Retina (tissue), 1 donor: ENCODE measurements around the gene SLC39A11.
A peak's percentile ranks its signal among the peaks of the same experiment; 100 is the strongest.
"Not testable (repeated sequence)": the region's sequence is repeated elsewhere in the genome, so short reads cannot be mapped to it uniquely, and the experiment has no call there.

Experiments used
- DNase-seq: peaks from one replicate; pipeline ENCODE4 v3.0.0-alpha.2; 2016

SLC39A11 gene

DNA sequence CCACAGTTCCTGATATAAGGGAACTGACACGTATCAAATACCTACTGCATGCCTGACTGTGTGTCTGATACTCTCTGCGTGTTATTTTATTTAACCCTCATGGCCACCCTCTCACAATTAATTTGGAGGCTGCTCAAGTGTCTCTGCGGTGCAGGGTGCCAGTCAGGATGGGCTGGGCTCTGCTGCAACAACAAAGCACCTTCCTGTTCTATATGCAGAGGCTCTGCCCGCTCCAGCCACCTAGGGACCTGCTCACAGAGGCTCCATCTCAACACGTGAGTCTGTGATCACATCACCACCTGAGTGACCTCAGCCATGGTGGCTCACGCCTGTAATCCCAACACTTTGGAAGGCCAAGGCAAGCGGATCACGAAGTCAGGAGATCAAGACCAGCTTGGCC lies 87.1 kb downstream of the SLC39A11 start:
- DNase-seq = no peak

DNA sequence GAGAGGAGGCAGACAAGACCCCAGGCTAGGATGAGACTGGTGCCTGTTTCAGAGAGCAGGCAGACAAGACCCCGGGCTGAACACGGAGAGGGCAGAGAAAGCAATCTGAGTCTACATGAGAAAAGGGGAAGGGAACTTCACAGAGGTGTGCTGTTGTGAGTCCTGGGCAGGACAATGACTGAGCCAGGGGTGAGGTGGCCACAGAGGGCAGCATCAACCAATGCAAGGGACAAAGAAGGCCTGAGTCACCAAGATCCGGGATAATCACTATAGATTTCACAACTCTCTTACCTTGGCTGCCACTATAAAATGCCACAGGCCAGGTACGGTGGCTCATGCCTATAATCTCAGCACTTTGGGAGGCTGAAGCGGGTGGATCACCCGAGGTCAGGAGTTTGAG lies 89.0 kb downstream of the SLC39A11 start:
- DNase-seq = no peak

DNA sequence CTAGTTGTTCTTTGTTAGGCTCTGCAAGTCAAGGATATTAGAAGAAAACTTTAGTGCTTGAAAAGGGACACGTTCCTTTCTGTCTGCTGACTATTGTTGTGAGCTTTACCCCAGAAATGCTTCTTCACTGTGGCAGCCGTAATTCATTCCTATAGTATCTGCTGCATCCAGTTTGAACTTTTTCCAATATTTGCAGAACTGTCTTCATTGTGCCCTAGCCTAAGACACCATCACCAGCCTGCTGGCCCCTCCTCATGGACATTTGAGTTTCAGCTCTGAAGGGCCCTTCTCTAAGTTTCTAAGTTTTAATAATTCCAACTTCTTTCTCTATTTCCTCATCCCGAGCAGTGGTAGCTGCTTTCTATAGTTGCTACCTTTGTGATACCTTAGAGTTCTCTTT lies 91.7 kb downstream of the SLC39A11 start:
- DNase-seq = no peak

DNA sequence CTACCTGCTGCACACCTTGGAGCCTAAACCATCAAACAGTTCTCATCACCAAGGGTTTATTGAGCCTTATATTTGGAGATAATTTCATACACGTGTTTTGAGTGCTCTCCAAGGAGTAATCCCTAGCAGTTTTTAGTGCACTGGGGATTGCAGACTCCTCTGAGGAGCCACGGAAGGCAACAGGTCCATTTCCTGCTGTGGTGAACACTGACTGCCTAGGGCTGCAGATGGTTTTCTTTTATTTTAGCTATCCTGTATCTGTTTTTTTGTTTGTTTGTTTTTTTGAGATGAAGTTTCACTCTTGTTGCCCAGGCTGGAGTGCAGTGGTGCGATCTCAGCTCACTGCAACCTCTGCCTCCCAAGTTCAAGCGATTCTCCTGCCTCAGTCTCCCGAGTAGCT lies 93.0 kb downstream of the SLC39A11 start:
- DNase-seq = not testable (repeated sequence)

DNA sequence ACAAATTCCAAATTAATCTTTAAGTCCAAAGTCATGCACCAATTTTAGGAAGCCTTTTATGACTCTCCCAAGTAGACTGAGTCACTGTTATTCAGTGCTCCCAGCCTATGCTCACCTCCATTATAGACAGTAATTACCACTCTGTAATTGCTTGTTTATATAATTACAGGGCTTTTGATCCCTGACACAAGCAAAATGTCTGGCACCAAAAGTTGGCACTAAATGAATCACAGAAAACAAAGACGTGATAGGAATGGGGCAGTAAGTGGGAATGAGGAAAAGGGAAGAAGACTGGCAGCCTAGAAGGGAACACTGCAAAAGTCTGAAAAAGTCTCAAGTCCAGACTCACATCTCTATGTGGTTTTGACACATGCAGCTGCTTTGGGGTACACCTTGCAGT lies 94.1 kb downstream of the SLC39A11 start:
- DNase-seq = no peak

DNA sequence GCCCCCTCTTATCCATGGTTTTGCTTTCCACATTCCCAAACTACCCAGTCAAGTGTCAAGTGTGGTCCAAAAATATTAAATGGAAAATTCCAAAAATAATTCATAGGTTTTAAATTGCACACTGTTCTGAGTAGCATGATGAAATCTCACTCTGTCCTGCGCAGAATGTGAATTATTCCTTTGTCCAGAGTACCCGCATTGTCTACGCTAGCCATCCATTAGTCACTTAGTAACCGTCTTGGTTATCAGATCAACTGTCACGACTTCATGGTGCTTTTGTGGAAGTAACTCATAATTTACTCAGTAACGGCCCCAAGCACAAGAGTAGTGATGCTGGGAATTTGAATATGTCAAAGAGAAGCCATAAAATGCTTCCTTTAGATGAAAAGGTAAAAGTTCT lies 94.9 kb downstream of the SLC39A11 start:
- DNase-seq = no peak

DNA sequence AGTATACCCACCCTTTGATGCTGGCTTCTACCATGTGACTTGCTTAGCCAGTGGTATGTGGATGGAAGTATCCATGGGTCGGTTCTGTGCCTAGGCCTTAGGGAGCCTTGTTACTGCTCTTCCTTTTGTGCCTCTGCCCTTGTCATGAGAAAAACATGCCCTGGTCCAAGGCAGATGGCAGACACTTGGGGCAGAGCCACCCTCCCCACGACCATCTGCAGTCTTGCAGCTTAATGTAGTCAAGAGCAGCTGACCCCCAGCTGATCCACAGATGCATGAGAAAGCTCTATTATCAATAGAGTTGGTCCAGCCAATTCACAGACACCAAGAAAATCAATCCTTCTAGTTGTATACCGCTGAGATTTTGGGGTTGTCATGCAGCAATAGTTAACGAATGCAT lies 95.7 kb downstream of the SLC39A11 start:
- DNase-seq = no peak

DNA sequence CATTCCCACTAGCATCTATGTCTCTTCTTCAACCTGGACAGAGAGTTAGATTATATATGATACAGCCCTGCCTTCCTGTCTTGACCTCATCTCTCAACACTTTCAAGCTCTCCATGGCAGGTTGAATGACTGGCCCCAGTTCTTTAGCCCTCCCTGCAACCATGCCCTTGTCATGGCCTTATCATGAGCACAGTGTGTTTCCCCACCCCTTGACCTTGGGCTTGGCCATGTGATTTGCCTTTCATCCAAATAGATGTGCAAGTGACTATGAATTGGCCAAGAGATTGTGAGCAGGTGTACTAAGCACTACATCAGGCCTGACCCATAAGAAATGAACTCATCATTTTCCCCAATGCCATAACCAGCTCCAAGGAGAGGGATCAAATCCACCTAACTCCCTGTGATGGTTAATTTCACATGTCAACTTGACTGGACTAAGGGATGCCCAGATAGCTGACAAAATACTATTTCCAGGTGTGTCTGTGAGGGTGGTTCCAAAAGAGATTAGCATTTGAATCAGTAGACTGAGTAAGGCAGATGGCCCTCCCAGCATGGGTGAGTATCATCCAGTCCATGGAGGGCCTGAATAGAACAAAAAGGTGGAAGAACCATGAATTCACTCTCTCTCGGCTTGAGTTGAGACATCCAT lies 97.4 kb downstream of the SLC39A11 start:
- no peak for DNase-seq

DNA sequence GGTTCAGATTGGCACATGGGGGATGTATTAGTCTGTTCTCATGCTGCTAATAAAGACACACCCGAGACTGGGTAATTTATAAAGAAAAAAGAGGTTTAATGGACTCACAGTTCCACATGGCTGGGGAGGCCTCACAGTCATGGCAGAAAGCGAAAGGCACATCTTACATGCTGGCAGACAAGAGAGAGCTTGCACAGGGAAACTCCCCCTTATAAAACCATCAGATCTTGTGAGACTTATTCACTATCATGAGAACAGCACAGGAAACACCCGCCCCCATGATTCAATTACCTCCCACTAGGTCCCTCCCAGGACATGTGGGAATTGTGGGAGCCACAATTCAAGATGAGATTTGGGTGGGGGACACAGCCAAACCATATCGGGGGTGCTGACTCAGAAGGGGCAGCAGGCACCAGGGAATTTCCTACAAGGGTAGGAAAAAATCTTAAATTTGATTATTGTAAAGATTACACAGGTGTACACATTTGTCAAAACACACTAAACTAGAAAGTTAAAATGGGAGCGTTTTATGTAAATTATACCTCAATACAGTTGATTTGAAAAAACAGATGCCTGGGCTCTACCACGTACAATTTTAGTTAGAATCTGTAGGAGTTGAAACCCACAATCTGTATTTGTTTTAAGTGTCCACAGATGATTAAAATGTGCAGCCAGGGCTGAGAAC lies 99.6 kb downstream of the SLC39A11 start:
- DNase-seq = not testable (repeated sequence)

DNA sequence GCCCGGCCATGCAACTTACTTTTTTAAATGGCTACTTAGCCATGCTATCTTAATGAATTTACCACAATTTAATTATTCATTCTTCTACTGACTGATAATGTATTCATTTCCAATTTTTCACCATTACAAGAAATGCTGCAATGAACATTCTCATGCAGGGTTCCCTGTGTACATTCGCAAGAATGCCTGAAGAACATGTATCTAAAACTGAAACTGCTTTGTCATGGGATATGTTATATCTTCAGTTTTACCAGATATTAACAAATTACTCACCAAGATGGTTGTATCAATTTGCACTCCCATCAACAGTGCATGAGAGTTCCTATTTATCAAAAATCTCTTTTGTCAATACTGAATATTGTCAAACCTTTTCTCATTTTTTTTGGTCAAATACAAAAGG lies 100.8 kb downstream of the SLC39A11 start:
- no peak for DNase-seq

DNA sequence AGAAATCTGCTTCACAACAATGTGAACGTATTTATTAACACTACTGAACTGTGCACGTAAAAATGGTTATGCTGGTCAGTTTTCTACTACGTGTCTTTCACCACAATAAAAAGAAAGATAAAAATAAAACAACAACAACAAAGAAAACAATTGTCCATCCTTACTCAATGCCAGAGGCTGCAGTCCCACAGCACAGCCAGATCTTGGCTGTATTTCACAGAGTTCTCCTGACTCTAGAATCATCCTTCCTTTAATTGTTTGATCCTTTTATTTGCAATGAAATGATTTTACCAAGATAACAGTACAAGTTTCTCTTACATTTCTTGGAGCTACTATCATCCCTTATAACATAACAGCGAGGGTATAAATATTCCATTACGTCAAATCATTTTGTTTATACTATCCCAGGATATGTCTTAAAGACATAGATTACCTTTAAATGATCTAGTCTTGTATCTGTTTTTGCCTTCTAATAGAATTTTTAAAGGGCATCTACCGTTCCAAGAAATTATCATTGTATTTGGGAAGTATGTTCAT lies 103.3 kb downstream of the SLC39A11 start:
- DNase-seq = no peak

DNA sequence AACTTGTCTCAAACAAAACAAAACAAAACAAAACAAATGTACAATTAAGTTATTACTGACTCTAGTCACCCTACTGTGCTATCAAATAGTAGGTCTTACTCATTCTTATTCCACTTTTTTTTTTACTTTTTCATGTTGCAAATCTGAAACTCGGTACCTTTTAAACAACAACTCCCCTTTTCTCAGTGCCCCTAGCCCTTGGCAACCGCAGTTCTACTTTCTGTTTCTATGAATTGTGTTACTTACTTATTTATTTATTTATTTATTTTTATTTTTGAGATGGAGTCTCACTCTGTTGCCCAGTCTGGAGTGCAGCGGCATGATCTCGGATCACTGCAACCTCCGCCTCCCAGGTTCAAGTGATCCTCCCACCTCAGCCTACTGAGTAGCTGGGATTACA lies 104.0 kb downstream of the SLC39A11 start:
- DNase-seq = no peak

DNA sequence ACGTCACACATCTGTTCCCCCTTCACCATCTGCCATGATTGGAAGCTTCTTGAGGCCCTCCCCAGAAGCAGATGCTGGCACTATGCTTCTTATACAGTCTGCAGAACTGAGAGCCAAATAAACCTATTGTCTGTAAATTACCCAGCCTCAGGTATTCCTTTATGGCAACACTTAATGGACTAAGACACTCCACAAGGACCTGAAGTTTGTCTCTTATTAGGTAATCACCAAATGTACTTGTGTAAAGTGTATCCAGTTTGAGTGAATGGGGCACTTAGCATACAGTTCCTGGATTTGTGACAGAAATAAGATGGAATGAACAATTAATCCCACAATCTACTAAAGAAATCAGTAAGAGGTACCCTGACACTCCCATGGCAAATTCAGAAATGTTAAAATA lies 105.3 kb downstream of the SLC39A11 start:
- no peak for DNase-seq

DNA sequence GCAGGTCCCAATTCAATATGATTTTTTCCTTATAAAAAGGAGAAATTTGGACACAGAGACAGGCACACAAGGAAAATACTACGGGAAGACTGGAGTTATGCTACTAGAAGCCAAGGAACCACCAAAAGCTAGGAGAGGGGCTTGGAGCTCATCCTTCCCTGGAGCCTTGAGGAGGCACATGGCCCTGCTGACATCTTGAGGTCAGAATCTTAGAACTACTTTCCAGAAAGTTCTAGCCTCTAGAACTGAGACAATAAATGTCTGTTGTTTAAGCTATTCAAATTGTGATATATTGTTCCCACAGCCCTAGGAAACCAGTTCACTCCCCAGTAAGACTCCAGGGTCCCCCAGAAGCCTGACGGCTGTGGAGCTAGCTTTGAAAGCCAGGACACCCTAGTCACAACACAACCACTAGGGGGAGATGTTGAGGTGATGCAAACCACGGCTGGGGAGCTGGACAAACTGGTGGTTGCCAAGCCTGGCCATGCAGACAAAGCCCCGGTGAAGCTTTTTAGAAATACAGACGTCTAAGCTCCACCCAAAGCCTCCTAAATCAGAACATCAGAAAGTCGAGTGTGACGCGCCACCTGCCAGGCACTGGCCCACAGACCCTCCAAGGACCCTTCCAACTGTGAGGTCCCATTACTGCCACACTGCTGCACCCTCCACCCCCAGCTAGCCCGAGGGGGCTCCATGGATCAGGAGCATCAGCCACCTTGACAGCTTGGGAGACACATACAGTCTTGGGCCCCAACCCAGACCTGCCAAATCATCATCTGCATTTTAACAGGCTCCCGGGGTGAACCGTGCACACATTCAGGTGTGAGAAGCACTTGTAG lies 106.4 kb downstream of the SLC39A11 start:
- peak; percentile 61 for DNase-seq

DNA sequence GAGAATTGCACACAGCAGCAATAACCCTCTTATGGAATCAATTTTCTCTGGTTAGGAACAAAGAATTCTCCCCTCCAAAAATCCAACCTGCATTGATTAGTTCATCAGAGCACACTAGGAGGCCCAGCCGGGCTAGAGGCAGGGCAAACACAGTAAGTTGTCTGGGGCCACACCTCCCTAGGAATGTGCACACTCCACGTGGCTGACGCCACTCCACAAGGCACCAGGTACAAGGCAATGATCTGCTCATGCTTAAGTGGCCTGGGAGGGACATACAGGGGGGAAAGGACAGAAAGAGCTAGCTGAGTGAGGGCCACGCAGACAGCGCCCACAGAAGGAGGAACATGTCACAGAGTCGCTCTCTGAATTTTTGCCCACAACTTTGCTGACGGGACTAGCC lies 107.6 kb downstream of the SLC39A11 start:
- no peak for DNase-seq

DNA sequence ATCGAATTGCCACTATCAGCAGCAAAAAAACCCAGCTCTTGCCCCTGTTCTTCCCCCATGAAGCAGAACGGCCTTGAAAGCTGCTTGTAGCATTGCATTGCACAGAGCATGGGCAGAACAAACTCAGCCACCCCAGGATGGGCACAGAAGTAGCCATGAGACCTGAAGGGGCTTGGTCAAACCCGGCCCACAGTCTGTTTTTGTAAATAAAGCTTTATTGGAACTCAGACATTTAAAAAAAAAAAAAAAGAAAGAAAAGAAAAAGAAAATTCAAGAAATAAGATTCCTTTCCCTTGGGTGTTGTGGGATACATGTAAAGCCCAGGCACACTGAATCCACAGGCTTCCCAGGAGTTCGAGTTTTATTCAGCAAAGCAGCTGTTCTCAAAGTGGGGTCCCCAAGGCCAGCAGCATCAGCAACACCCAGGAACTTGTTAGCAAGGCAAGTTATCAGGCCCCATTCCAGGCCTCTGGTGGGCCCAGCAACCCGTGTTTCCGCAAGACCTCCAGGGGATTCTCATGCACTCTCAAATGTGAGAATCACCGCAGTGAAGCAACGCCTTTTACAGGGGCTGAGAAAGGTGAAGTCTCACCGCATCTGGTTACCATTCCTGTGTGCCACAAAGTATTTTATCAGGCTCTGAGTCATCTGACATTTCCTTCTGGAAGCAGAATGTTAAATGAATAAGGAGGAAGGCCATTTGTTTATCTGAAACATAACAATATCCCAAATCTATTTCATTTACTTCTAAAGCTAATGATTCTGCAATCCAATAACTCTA lies 108.2 kb downstream of the SLC39A11 start:
- no peak for DNase-seq

DNA sequence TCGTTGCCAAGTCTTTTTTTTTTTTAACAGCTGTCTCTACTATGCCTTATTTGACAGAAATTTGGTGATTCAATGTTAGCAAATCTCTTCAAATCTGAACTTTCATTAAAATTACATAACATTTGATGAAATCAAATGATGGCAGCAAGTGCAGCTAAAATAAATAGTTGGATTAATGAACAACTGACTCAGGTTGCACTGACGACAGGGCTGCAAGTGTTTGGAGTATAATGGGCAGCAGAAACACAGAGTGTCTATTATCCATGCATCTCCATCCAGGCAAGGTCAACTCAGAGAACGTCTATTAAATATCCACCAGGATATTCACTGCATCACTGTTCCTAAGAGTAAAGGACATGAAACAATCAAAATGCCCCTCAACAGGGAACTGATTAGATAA lies 109.8 kb downstream of the SLC39A11 start:
- DNase-seq = no peak

DNA sequence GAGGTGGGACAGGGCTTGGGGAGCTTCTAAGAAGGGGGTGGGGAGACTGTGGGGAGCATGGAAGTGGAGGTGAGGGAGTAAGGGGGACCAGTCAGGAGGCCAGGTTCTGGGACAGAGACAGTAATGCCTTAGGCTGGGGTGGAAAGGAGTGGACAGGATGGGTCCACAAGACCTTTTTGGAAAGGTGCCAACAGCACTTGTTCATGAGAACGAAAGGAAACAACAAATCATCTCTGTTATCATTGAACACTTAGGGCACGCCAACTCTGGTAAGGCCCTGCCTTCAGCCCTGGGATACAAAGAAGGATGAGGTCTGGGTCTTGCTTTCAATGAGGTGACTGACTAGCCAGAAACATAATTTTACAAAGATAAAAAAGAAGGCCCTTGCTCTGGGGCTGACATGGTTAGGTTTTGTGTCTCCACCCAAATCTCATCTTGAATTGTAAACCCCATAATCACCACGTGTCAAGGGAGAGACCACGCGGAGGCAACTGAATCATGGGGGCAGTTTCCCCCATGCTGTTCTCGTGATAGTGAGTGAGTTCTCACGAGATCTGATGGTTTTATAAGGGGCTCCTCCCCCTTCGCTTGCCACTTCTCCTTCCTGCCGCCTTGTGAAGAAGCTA lies 113.8 kb downstream of the SLC39A11 start:
- no peak for DNase-seq

DNA sequence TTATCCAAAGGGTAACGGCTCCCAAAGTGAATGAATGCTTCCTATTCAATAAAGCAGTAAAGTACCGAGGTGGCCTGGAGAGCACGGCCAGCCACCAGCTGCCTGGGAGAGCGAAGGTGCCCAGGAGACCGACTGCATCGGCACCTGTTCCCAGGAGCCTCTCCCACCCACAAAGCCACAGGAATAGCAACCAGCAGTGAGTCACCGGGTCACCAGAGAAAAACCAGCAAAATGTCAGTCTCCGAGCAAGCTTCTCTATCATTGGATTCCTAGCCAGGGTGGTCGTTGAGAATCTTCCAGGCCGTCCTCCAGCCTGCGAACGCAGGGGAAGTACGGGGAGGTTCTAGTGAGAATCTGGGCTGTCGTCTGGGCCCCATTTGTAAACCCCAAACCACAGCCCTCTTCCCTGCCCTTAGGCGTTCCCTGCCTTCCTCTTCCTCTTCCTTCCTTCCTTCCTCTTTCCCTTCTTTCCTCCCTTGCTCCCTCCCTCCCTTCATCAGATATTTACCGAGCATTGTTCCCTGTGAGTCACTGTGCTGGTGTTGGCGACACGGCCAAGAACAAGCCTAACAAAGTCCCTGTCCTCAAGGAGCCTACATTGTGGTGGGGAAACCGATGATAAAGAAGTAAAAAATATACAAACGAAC lies 114.6 kb downstream of the SLC39A11 start:
- DNase-seq = no peak

DNA sequence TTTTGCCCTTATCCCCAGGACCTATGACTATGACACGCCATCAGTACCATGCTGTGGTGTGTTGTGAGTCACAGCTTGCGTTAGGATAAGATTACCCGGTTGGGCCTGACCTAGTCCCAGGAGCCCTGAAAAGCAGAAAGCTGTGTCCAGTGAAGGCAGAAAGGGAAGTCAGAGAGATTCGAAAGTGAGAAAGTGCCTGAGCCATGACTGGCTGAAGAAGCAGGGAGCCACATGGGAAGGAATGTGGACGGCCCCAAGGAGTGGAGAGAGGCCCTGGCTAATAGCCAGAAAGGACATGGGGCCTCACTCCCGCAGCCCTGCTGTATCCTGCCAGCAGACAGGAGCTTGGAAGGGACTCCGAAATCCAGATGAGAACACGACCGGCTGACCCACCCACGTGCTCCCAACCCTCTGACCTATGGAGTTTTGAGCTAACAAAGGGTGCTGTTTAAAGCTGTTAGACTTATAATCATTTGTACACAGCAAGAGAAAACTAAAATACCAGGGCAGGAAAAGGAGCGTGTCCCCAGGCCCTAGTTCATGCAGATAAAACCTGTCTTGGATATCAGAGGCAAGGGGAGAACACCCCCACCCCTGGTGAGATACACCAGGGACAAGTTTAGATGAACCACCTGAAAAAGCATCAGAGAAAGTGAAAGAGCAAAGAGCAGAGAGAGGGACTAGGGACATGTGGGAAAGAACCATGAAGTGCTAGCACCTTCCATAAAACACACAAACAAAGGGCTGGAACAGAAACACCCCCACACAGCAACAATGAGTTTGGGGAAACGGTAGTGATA lies 115.3 kb downstream of the SLC39A11 start:
- no peak for DNase-seq

DNA sequence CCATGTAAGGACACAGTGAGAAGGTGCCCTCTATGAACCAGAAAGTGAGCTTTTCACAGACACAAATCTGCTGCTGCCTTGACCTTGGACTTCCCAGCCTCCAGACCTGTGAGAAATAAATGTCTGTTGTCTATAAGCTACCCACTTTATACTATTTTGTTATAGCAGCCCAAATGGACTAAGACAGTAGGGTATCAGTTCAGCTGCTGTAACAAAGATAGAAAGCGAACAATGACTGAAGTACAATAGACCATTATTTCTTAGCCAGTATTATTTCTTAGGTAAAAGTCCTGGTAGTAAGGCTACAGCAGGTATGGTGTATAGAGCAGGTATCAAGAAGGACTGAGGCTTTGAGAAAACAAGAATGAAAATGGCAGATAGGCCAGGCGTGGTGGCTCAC lies 117.0 kb downstream of the SLC39A11 start:
- DNase-seq = no peak
